GM21526 (cell line): ENCODE data around the gene MOGAT3.
"Not testable (repeated sequence)": the region's sequence is repeated elsewhere in the genome, so short reads cannot be mapped to it uniquely, and the experiment has no call there.

Experiments
- ATAC-seq: cut with Tn5 transposase; IDR thresholded peaks from one replicate; pipeline ENCODE4 v1.9.1; 2021; ENCODE audit warnings: moderate library complexity; ENCODE audit not compliant: unreplicated experiment, low FRiP score

Gene MOGAT3

DNA sequence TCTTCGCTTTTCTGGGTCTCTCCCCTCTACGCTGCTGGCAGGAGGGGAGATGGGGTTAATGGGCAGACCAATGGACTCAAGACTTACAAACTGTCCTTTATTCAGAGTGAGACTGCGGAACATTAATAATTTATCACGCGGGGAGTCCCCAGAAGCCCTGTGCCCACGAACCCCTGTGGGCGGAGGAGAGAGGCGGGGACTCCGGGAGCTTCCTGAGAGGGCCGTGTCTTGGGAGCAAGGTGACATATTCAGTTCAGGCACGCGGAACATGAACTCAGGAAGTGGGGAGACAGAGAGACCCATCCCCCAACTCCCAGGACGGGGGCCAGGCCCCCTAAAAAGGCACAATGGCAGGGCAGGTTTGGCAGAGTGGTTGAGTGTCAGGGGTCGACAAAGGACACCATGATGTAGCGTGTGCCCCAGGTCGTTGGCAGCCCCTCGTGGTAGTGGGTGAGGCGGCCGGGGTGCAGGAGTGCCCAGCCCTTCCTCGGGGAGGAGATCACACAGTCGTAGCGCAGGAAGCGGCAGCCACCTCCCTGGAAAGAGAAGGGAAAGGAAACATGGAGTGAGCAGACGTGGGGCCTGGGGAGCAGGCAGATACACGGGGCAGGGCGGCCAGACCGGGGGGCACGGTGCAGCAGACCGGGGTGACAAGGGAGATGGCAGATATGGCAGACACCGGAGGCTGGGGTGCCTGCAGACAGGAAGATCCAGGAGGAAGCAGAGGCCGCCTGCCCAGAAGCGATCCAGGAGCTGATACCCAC lies 5.2 kb upstream of the MOGAT3 start:
- ATAC-seq: no peak

- ATAC-seq: not testable (repeated sequence)
Measured at GRCh38 chr7:101203740-101204738, 3.2 kb upstream of the MOGAT3 start.

DNA sequence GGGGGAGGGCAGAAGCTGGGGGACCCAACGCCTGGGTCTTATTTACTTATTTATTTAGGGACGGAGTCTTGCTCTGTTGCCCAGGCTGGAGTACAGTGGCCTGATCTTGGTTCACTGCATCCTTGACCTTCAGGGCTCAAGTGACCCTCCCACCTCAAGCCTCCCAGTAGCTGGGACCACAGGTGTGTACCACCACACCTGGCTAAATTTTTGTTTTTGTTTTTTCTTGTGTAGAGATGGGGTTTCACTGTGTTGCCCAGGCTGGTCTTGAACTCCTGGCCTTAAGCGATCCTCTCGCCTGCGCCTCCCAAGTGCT lies 1.7 kb upstream of the MOGAT3 start:
- no peak for ATAC-seq

DNA sequence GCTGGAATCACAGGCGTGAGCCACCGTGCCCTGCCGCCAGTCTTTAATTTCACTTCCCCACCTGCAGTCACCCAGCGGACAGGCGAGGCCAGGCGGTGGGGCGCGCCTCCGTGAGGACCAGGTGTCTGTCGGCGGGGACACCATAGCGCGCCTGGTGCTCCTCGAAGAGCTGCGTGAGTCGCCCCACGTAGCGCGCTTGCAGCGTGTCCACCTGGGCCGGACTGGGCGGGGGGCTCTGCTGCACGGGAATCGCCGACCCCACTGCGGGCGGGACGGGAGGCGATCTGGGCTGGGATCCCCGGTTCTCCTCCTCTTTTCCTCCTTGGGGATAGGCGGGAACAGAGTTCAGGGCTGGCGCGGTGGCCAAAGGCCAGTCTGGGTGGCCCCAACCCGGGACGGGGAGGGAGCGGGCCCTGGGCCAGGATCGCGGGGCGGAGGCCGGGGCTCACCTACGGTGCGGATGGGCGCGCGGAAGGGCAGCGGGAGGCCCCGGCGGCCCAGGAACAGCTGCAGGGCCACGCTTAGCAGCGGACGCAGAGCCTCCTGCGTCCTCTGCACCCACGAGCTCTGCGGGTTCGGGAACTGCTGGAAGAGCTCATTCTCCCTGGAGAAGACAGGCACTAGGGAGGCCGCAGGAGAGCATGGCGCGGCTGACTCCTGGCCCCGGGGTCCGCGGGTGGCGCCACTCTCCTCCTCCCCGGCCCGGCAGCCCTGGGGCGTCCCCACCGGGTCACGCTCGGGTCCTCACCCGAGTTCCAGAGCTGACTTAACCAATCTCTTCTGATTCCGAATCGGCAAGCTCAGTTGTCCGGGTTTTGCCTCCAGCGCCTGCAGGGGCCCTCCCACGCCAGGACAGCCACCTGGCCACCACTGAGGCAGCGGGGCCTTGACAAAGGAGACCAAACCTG lies 1.1 kb upstream of the MOGAT3 start:
- no peak for ATAC-seq

- no peak for ATAC-seq
Measured at GRCh38 chr7:101200504-101200861, 353 bp downstream of the MOGAT3 start.

DNA sequence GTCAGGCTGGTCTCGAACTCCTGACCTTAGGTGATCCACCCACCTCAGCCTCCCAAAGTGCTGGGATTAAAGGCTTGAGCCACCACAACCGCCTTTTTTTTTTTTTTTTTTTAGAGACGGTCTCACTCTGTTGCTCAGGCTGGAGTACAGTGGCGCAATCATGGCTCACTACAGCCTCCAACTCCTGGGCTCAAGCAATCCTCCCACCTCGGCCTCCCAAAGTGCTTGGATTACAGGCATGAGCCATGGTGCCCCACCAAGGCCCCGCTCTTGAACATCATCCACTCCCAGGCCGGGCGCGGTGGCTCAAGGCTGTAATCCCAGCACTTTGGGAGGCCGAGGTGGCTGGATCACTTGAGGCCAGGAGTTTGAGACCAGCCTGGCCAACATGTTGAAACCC lies 1.3 kb downstream of the MOGAT3 start:
- not testable (repeated sequence) for ATAC-seq

DNA sequence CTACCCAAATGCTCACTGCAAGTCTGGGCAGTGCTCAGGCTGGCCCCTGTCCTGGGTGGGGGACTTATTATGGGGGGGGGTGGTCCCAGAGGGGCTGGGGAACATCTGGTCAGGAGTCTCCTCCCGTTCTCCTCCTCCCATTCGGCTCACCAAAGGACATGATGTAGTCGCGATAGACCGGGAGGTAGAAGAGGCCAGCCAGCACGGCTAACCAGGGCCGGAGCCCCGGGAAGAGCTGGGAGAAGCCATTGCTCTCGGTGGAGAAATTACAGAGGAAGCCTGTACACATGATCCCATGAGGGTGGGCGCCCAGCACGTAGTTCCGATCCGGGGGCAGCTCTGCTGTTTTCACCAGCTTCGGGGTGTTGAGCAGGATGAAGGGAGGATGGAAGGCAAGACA lies 2.4 kb downstream of the MOGAT3 start:
- no peak for ATAC-seq

GRCh38 chr7:101197991-101198390 lies 2.8 kb downstream of the MOGAT3 start:
- ATAC-seq: no peak

DNA sequence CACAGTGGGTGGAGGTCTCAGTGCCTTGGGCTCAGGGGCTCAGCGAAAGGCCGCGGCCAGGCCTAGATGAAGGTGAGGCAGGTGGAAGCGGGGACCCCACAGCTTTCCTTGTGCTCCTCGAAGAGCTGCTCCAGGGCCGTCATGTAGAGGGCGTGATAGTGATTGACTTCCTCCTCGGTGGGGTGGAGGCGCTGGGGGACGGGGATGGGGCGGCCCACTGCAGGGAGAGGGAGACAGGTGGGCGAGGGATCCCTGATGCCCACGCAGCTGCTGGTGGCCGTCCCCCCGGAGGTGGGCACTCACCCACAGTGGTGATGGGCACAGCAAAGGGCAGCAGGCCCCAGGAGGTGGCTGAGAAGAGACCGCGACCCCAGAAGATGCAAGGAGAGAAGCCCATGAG lies 5.0 kb downstream of the MOGAT3 start:
- no peak for ATAC-seq

GRCh38 chr7:101189109-101189508 lies 11.7 kb downstream of the MOGAT3 start:
- ATAC-seq: no peak

DNA sequence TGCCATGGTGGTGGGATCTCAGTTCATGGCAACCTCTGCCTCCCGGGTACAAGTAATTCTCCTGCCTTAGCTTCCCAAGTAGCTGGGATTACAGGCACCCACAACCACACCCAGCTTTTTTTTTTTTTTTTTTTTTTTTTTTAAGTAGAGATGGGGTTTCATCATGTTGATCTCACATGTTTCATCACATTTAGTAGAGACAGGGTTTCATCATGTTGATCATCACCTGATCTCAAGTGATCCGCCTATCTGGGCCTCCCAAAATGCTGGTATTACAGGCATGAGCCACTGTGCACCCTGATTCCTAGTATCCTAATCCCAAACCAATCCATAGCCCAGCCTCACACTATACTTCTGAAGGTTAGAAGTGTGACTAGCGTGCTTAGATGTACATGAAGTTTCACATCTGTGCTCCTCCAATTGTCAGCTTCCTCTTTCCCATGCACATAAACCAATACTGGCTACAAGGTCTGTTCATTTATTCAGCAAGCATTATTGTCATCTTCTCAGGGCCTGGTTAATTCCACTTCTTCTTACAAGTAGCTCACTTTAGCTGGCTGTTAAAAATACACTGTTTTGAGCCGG lies 13.9 kb downstream of the MOGAT3 start:
- no peak for ATAC-seq

DNA sequence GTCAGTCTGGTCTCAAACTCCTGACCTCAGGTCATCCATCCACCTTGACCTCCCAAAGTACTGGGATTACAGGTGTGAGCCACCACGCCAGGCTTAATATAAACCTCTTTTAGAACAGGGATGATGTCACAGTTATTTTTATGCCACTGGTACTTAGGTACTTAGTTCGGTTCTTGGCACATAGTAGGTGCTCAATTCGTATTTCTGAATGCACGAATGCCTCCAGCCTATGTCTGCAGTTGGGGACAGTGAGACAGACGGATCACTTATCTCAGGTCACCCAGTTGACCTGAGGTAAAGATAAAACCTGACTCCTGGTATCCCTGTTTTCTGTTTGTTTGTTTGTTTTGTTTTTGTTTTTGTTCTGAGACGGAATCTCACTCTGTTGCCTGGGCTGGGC lies 14.6 kb downstream of the MOGAT3 start:
- ATAC-seq: no peak

- ATAC-seq: no peak
Measured at GRCh38 chr7:101185258-101185839, 15.5 kb downstream of the MOGAT3 start.

DNA sequence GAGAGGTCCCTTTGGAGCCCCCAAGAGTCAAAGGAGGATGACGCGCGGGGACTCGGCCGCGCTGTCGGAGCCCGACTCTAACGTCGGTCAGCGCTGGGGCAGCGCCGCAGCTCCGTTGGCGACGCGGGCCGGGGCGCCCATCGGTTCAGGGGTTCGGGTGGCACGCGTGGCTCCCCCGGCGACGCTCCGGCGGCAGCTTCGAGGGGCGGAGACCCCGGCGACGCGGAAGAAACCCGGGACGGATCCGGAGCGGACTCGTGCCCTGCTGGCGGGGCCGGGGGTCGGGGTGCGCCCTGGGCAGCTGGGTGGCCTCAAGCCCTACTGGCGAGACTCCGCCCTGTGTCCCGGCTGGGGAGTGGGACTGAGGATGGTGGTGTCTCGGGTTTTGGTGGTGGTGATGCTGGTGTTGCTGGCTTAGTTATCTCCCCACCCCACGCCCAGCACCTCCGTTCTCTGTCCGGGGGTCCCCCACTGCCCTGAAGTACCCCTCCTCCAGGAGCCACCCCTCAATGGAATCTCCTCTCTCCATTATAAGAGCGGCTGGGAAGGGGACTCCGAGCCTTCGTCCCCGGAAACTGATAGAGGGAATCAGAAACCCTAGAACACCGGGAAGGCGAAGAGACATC lies 20.6 kb downstream of the MOGAT3 start, which contains the start of gene NAT16:
NAT16 (minus strand) TSS at position 164 of the 626 bp plus-strand sequence. CDS start 5,486 bp downstream, outside the sequence.
- ATAC-seq: no peak

DNA sequence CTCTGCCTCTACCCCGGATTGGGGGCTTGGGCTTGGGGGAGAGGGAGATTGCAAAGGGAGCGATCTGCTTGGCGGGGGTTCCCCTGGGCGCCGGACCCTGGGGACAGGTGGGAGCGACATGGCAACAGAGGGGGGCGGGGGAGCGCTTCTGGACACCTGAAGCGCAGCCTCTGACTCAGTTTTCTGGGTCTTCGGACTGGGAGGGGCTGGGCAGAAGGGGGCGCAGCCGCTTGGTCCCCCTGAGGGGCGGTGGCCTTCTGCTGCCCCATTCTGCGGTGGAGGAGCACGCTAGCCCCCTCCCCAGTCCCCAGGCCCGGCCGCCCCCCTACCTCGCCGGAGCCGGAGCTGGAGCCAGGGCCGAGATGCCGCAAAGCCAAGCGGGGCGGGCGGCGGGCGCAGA lies 21.1 kb downstream of the MOGAT3 start:
- no peak for ATAC-seq

- ATAC-seq: no peak
Measured at GRCh38 chr7:101179117-101179516, 21.7 kb downstream of the MOGAT3 start.

- no peak for ATAC-seq
Measured at GRCh38 chr7:101177644-101178043, 23.2 kb downstream of the MOGAT3 start.

- no peak for ATAC-seq
Measured at GRCh38 chr7:101175664-101176063, 25.2 kb downstream of the MOGAT3 start.

GRCh38 chr7:101174322-101174854 lies 26.4 kb downstream of the MOGAT3 start:
- ATAC-seq: no peak
